ENCODE data around the gene INSL3. TPM values are rescaled to one million over a fixed set of nuclear protein-coding genes. Genes with fewer than 3 reads are reported as not detected.

INSL3 gene
- total and polyA plus RNA-seq, 2 of the 8 experiments (the other 6 are each of a cell fraction or from before 2014, with no cell fraction given) = 0.41 to 1.5 TPM

DNA sequence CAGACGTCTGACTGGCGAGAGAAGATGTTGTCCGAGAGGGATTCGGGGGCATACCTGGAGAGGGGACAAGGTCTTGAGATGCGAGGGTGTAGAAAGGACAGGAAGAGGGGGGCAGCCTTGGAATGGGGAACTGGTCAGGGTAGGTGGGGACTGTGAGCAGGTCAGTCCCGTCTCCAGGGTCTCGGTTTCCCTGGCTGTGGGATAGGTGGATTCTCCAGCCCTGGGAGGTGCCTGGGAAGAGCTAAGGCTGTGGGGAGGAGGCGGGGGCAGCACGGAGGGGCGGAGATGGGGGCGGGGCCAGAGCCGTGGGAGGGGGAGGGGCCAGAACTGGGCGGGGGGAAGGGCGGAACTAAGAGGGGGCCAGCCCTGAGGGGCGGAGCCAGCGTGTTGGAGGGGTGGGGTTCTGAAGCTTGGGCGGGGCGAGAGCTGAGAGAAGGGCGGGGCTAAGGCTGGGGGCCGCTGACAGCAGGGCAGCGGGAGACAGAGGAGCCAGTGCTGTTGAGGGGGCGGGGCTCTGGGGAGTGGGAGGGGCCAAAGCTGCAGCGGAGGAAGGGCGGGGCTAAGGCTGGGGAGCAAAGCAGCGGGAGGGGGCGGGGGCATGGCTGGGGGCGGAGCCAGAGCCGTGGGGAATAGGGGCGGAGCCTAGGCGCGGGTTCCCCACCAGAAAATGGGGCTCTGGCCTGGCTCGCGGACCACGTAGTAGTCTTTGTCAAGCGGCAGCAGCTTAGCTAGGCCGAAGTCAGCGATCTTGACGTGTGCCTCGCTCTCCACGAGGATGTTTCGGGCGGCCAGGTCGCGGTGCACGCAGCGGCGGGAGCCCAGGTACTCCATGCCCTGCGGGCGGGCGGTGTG lies 9.5 kb upstream of the INSL3 start:
- no peaks in the 10 kb centered on the region for H3K79me2 ChIP-seq (ENCODE audit: control insufficient read depth in 1 of 2, insufficient read depth in 2 of 2, low read length in 2 of 2)
- H3K36me3 ChIP-seq (ENCODE audit: control insufficient read depth in 2 of 4, insufficient read depth in 4 of 4, low read length in 3 of 4) = no peaks in the 10 kb centered on the region
- no peaks in the 10 kb centered on the region; a peak in 1 of 7 replicates for H3K27me3 ChIP-seq (replicated peaks in 1 of 4; ENCODE audit: control insufficient read depth in 3 of 4, extremely low read depth in 1 of 4, insufficient read depth in 3 of 4, low read length in 3 of 4)
- H2BK15ac ChIP-seq (ENCODE audit: low read length) = peak overlapping the region; percentile 61
- H3K18ac ChIP-seq (ENCODE audit: extremely low read depth, low read length) = peak overlapping the region; percentile 97
- peak overlapping the region; percentile 71 for H4K5ac ChIP-seq (ENCODE audit: insufficient read length, low read depth, low read length)
- peaks cover 0 to 15% (median 3%) of the 10 kb centered on the region in 4 experiments; a peak in 6 of 7 replicates for H3K4me1 ChIP-seq (replicated peaks in 1 of 4; ENCODE audit: control insufficient read depth in 3 of 4, insufficient read depth in 4 of 4, low read length in 3 of 4)
- POLR2A ChIA-PET (ENCODE audit: partially characterized antibody) = interaction anchor here (0.6 to 4.0 kb wide), 12 partner anchors 9 to 301 kb away, joined by 3 to 29 read pairs (median 4); partner anchors contain the start of genes CCDC124, INSL3 and RPL18A
- H3K4me3 ChIP-seq (ENCODE audit: extremely low read depth in 1 of 4, insufficient read depth in 2 of 4, low read depth in 3 of 4, low read length in 4 of 4) = peak overlapping the region; percentile 66 to 93 (median 80)
- H4K91ac ChIP-seq (replicated peaks; ENCODE audit: insufficient read length, low read length) = no peak overlapping the region
- H3K56ac ChIP-seq (replicated peaks; ENCODE audit: insufficient read length, low read depth, low read length) = peak overlapping the region; percentile 74
- no peak overlapping the region for H2AK5ac ChIP-seq (ENCODE audit: low read depth, low read length)
- H2BK12ac ChIP-seq (ENCODE audit: low read depth, low read length) = peak overlapping the region; percentile 62; the same call in 1 of the 2 replicates
- peak overlapping the region; percentile 97 for H2AFZ ChIP-seq (ENCODE audit: low read length)
- no peak overlapping the region for H3K14ac ChIP-seq (ENCODE audit: insufficient read length)
- peak overlapping the region; percentile 85 to 100 for H3K4me2 ChIP-seq (ENCODE audit: insufficient read depth in 1 of 2, low read depth in 2 of 2, low read length in 2 of 2)
- peak overlapping the region; percentile 95; the same call in 1 of the 2 replicates for H2BK5ac ChIP-seq (ENCODE audit: low read depth, low read length)
- no peaks in the 10 kb centered on the region for H3K9me3 ChIP-seq (ENCODE audit: insufficient read depth in 2 of 2, low read depth in 1 of 2, low read length in 1 of 2)
- CTCF ChIA-PET (ENCODE audit: partially characterized antibody) = interaction anchor here (0.7 to 1.8 kb wide), 7 partner anchors 12 to 402 kb away, joined by 3 to 5 read pairs (median 4); partner anchors contain the start of gene RPL18A
- H2BK120ac ChIP-seq (replicated peaks; ENCODE audit: low read depth, low read length) = peak overlapping the region; percentile 3
- peaks cover 5% of the 10 kb centered on the region; the same call in 1 of the 2 replicates for H3K23me2 ChIP-seq (ENCODE audit: low read depth, low read length)
- FAIRE-seq (no peak), DNase-seq (ENCODE audit: low read depth in 1 of 2, low spot score in 2 of 2) (peak; percentile 93 to 95)
- H3K4ac ChIP-seq (replicated peaks; ENCODE audit: insufficient read length, low read depth, low read length) = peak overlapping the region; percentile 47
- no peaks in the 10 kb centered on the region for H3K79me1 ChIP-seq (ENCODE audit: low read depth, low read length)
- H3K27ac ChIP-seq (ENCODE audit: low read depth, low read length) = peak overlapping the region; percentile 82
- no peak overlapping the region for H3K23ac ChIP-seq (ENCODE audit: insufficient read length)
- WGBS, 2 experiments (ENCODE audit: extremely low coverage in 1 of 2, insufficient coverage in 1 of 2, insufficient read length in 1 of 2, insufficient replicate concordance in 2 of 2, low coverage in 1 of 2, low lambda C conversion rate in 2 of 2, missing lambda C conversion rate in 1 of 2) = 30% methylated on average over 21 of the region's 50 CpGs; no CpG with 5 or more reads in 1 of the 2 experiments
- H3K9ac ChIP-seq (replicated peaks in 1 of 4; ENCODE audit: extremely low read depth in 1 of 4, low read depth in 3 of 4, low read length in 3 of 4) = peak overlapping the region; percentile 52 to 73 (median 62)
- peak overlapping the region; percentile 92; the same call in 1 of the 2 replicates for H4K8ac ChIP-seq (ENCODE audit: extremely low read depth, insufficient read depth, low read length)
- no peaks in the 10 kb centered on the region for H4K20me1 ChIP-seq (replicated peaks in 1 of 2; ENCODE audit: control insufficient read depth in 1 of 2, insufficient read depth in 2 of 2, low read length in 2 of 2)
- H2BK20ac ChIP-seq (ENCODE audit: low read length) = no peak overlapping the region
- TF ChIP-seq SIRT6 (IDR thresholded peaks at IDR 0.05; ENCODE audit: low read length) = no peak
- no peak for TF ChIP-seq ZNF274 (IDR thresholded peaks at IDR 0.05; ENCODE audit: borderline replicate concordance, extremely low read depth, low read length)
- TF ChIP-seq TAF1 (IDR thresholded peaks at IDR 0.05; ENCODE audit: low read depth, low read length) = peak; percentile 35; the same call in 1 of the 2 replicates
- TF ChIP-seq CHD2 (IDR thresholded peaks at IDR 0.05; ENCODE audit: low read length) = no peak
- TF ChIP-seq GTF2F1 (IDR thresholded peaks at IDR 0.05; ENCODE audit: borderline replicate concordance, low read depth, low read length) = no peak
- TF ChIP-seq YY1 (IDR thresholded peaks at IDR 0.05; ENCODE audit: low read depth, low read length) = no peak
- TF ChIP-seq CTBP2 (IDR thresholded peaks at IDR 0.05; ENCODE audit: borderline replicate concordance, insufficient read depth, insufficient read length, low read length) = no peak
- TF ChIP-seq POLR2A (IDR thresholded peaks at IDR 0.05; ENCODE audit: control extremely low read depth in 1 of 2, low read depth in 2 of 2, low read length in 2 of 2) = 0 out of 3 replicates have a peak, but pooled peaks of 1 of the 2 experiments have one; percentile 64
- TF ChIP-seq JUN (IDR thresholded peaks at IDR 0.05; ENCODE audit: low read depth, low read length) = no peak
- TF ChIP-seq TEAD4 (IDR thresholded peaks at IDR 0.05; ENCODE audit: low read depth, low read length) = peak; percentile 47; the same call in 1 of the 2 replicates
- TF ChIP-seq, protein P1, sequence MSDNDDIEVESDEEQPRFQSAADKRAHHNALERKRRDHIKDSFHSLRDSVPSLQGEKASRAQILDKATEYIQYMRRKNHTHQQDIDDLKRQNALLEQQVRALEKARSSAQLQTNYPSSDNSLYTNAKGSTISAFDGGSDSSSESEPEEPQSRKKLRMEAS (IDR thresholded peaks at IDR 0.05) = peak; percentile 35
- peak; percentile 66; the same call in 1 of the 2 replicates for TF ChIP-seq SP1 (IDR thresholded peaks at IDR 0.05; ENCODE audit: low read depth, low read length)

All from H1 (cell line).